Stimulated activated effector memory CD8-positive, alpha-beta T cell treated with anti-CD3 and anti-CD28 coated beads, Interleukin-12 subunit alpha, Interleukin-12 subunit beta, amount 100 ng/mL, for 72 hours (primary cell): Measurements from ENCODE around the gene LAPTM5.

ENCODE experiments used
- ATAC-seq: fragments of 150-1000 bp; cut with Tn5 transposase; 2 replicates; pipeline ENCODE4 v1.10.0; 2021
- DNase-seq, 2 donors: peaks; one replicate each; pipeline ENCODE4 v3.0.0; 2021 to 2022; ENCODE audit warnings: low spot score in 2 of 2
- H3K27ac Mint-ChIP-seq: one replicate; pipeline ENCODE4 v1.8.0; 2022; ENCODE audit warnings: mild to moderate bottlenecking, mixed read lengths
- H3K36me3 Mint-ChIP-seq: one replicate; pipeline ENCODE4 v1.8.0; 2022; ENCODE audit warnings: mild to moderate bottlenecking, mixed read lengths
- H3K4me1 Mint-ChIP-seq: one replicate; pipeline ENCODE4 v1.8.0; 2022; ENCODE audit warnings: mixed read lengths
- H3K4me3 Mint-ChIP-seq: one replicate; pipeline ENCODE4 v1.8.0; 2022; ENCODE audit warnings: mild to moderate bottlenecking, mixed read lengths
- H3K9me3 Mint-ChIP-seq: one replicate; pipeline ENCODE4 v1.8.0; 2022; ENCODE audit warnings: mixed read lengths

LAPTM5 gene

GRCh38 chr1:30728832-30729638 lies 28.5 kb downstream of the LAPTM5 start:
- H3K4me1 Mint-ChIP-seq: peaks cover 35% of the 10 kb centered on the region
- H3K27ac Mint-ChIP-seq: peak overlapping the region; percentile 26
- H3K36me3 Mint-ChIP-seq: peaks cover 75% of the 10 kb centered on the region
- DNase-seq: no peak
- no peak overlapping the region for H3K4me3 Mint-ChIP-seq
- H3K9me3 Mint-ChIP-seq: no peaks in the 10 kb centered on the region
- no peak for ATAC-seq

GRCh38 chr1:30728340-30728739 lies 29.2 kb downstream of the LAPTM5 start:
- Mint-ChIP-seq H3K9me3 (no peaks in the 10 kb centered on the region), H3K27ac (peak overlapping the region; percentile 64), H3K36me3 (peaks cover 74% of the 10 kb centered on the region), H3K4me3 (no peak overlapping the region), H3K4me1 (peaks cover 39% of the 10 kb centered on the region)
- DNase-seq (no peak), ATAC-seq (no peak)

GRCh38 chr1:30727824-30728223 lies 29.8 kb downstream of the LAPTM5 start:
- H3K36me3 Mint-ChIP-seq: peaks cover 72% of the 10 kb centered on the region
- no peak overlapping the region for H3K4me3 Mint-ChIP-seq
- no peak for ATAC-seq
- no peak for DNase-seq
- peak overlapping the region; percentile 64 for H3K27ac Mint-ChIP-seq
- peaks cover 39% of the 10 kb centered on the region for H3K4me1 Mint-ChIP-seq
- H3K9me3 Mint-ChIP-seq: no peaks in the 10 kb centered on the region

- H3K4me1 Mint-ChIP-seq: peaks cover 35% of the 10 kb centered on the region
- peaks cover 64% of the 10 kb centered on the region for H3K36me3 Mint-ChIP-seq
Measured at GRCh38 chr1:30726773-30727684, 30.5 kb downstream of the LAPTM5 start.

GRCh38 chr1:30726236-30726635 lies 31.3 kb downstream of the LAPTM5 start:
- ATAC-seq (no peak), DNase-seq (no peak)
- no peak overlapping the region for H3K4me3 Mint-ChIP-seq
- H3K4me1 Mint-ChIP-seq: peaks cover 35% of the 10 kb centered on the region
- H3K36me3 Mint-ChIP-seq: peaks cover 56% of the 10 kb centered on the region
- no peaks in the 10 kb centered on the region for H3K9me3 Mint-ChIP-seq
- no peak overlapping the region for H3K27ac Mint-ChIP-seq

More at GRCh38 chr1:30726773-30727684, 30.5 kb downstream of the LAPTM5 start:
- Mint-ChIP-seq H3K9me3 (no peaks in the 10 kb centered on the region), H3K27ac (peak overlapping the region; percentile 64), H3K4me3 (no peak overlapping the region)
- DNase-seq (no peak), ATAC-seq (no peak)

- H3K4me1 Mint-ChIP-seq: peaks cover 31% of the 10 kb centered on the region
- H3K36me3 Mint-ChIP-seq: peaks cover 50% of the 10 kb centered on the region
- DNase-seq (no peak), ATAC-seq (no peak)
- no peak overlapping the region for H3K4me3 Mint-ChIP-seq
- peak overlapping the region; percentile 8 for H3K27ac Mint-ChIP-seq
- H3K9me3 Mint-ChIP-seq: no peaks in the 10 kb centered on the region
Measured at GRCh38 chr1:30725450-30726095, 32.0 kb downstream of the LAPTM5 start.

- H3K4me3 Mint-ChIP-seq: no peak overlapping the region
- ATAC-seq: no peak
- H3K4me1 Mint-ChIP-seq: peaks cover 33% of the 10 kb centered on the region
- DNase-seq: no peak
- H3K36me3 Mint-ChIP-seq: peaks cover 42% of the 10 kb centered on the region
- no peaks in the 10 kb centered on the region for H3K9me3 Mint-ChIP-seq
- peak overlapping the region; percentile 8 for H3K27ac Mint-ChIP-seq
Measured at GRCh38 chr1:30724655-30725421, 32.7 kb downstream of the LAPTM5 start.

GRCh38 chr1:30724175-30724574 lies 33.4 kb downstream of the LAPTM5 start:
- ATAC-seq (no peak), DNase-seq (no peak)
- Mint-ChIP-seq H3K36me3 (peaks cover 39% of the 10 kb centered on the region), H3K4me3 (no peak overlapping the region), H3K9me3 (no peaks in the 10 kb centered on the region), H3K27ac (peak overlapping the region; percentile 63), H3K4me1 (peaks cover 34% of the 10 kb centered on the region)

- no peak for DNase-seq
- H3K9me3 Mint-ChIP-seq: no peaks in the 10 kb centered on the region
- H3K4me3 Mint-ChIP-seq: no peak within 1 kb of the TSS
- H3K36me3 Mint-ChIP-seq: peaks cover 40% of the 10 kb centered on the region
- peak within 1 kb of the TSS; percentile 63 for H3K27ac Mint-ChIP-seq
- peaks cover 34% of the 10 kb centered on the region for H3K4me1 Mint-ChIP-seq
- ATAC-seq: no peak
Measured at GRCh38 chr1:30723331-30723755, 34.2 kb downstream of the LAPTM5 start, which contains the start of gene MATN1. Gene MATN1 (minus strand): TSS chr1:30723585. CDS start chr1:30723551, 34 bp downstream.

GRCh38 chr1:30721812-30722537 lies 35.6 kb downstream of the LAPTM5 start:
- H3K4me3 Mint-ChIP-seq: no peak overlapping the region
- no peak overlapping the region for H3K27ac Mint-ChIP-seq
- H3K9me3 Mint-ChIP-seq: no peaks in the 10 kb centered on the region
- peaks cover 42% of the 10 kb centered on the region for H3K36me3 Mint-ChIP-seq
- ATAC-seq: no peak
- H3K4me1 Mint-ChIP-seq: peaks cover 44% of the 10 kb centered on the region
- no peak for DNase-seq

GRCh38 chr1:30721341-30721793 lies 36.2 kb downstream of the LAPTM5 start:
- ATAC-seq (no peak), DNase-seq (no peak)
- Mint-ChIP-seq H3K36me3 (peaks cover 39% of the 10 kb centered on the region), H3K27ac (no peak overlapping the region), H3K4me3 (no peak overlapping the region), H3K9me3 (no peaks in the 10 kb centered on the region), H3K4me1 (peaks cover 44% of the 10 kb centered on the region)

- ATAC-seq: no peak
- no peaks in the 10 kb centered on the region for H3K9me3 Mint-ChIP-seq
- H3K36me3 Mint-ChIP-seq: peaks cover 31% of the 10 kb centered on the region
- H3K4me3 Mint-ChIP-seq: peak overlapping the region; percentile 89
- H3K4me1 Mint-ChIP-seq: peaks cover 44% of the 10 kb centered on the region
- peak overlapping the region; percentile 37 for H3K27ac Mint-ChIP-seq
- DNase-seq: no peak
Measured at GRCh38 chr1:30720271-30721223, 37.0 kb downstream of the LAPTM5 start.
